ENCODE data around the gene PUM2.

The PUM2 gene

GRCh38 chr2:20205069-20205468, 145.6 kb downstream of the PUM2 start:
- TF ChIP-seq CTCF (IDR thresholded peaks at IDR 0.05; ENCODE audit: insufficient read depth, missing control alignments), result no peak
- DNase-seq (ENCODE audit: insufficient read length, low spot score) (no peak), FAIRE-seq (no peak)

GRCh38 chr2:20203521-20204225, 147.0 kb downstream of the PUM2 start:
- DNase-seq (ENCODE audit: insufficient read length, low spot score) (no peak), FAIRE-seq (no peak)
- TF ChIP-seq CTCF (IDR thresholded peaks at IDR 0.05; ENCODE audit: insufficient read depth, missing control alignments), result no peak

- TF ChIP-seq CTCF (IDR thresholded peaks at IDR 0.05; ENCODE audit: insufficient read depth, missing control alignments), result no peak
- FAIRE-seq, result no peak
These were observed 147.6 kb downstream of the PUM2 start for GRCh38 chr2:20203072-20203471.

GRCh38 chr2:20201671-20202070, 149.0 kb downstream of the PUM2 start:
- DNase-seq (ENCODE audit: insufficient read length, low spot score) (no peak), FAIRE-seq (no peak)
- TF ChIP-seq CTCF (IDR thresholded peaks at IDR 0.05; ENCODE audit: insufficient read depth, missing control alignments), result no peak

More at GRCh38 chr2:20203072-20203471, 147.6 kb downstream of the PUM2 start:
- no peak for DNase-seq (ENCODE audit: insufficient read length, low spot score)

- FAIRE-seq (no peak), DNase-seq (ENCODE audit: insufficient read length, low spot score) (no peak)
- TF ChIP-seq CTCF (IDR thresholded peaks at IDR 0.05; ENCODE audit: insufficient read depth, missing control alignments), result no peak
These were observed 149.7 kb downstream of the PUM2 start for GRCh38 chr2:20200697-20201555.

GRCh38 chr2:20199633-20200270, 150.9 kb downstream of the PUM2 start:
- FAIRE-seq (no peak), DNase-seq (ENCODE audit: insufficient read length, low spot score) (no peak)
- no peak for TF ChIP-seq CTCF (IDR thresholded peaks at IDR 0.05; ENCODE audit: insufficient read depth, missing control alignments)
